Astrocyte (in vitro differentiated cells and primary cell): ENCODE measurements around the gene DNAH14. TPM values are rescaled to one million over a fixed set of nuclear protein-coding genes. Genes with fewer than 3 reads are reported as not detected.
"Not testable (repeated sequence)": the region's sequence is repeated elsewhere in the genome, so short reads cannot be mapped to it uniquely, and the experiment has no call there.

ENCODE experiments used
- DNase-seq: peaks from one replicate; pipeline ENCODE4 v3.0.0-alpha.2; 2010; ENCODE audit warnings: low read depth
- FAIRE-seq: peaks from 2 replicates; lab custom pipeline; 2011; peaks lifted over from hg19 to GRCh38; lab: Jason Lieb, UNC
- H2AFZ ChIP-seq: 2 replicates; pipeline ENCODE4 v1.6.0; 2012; ENCODE audit warnings: low read depth, low read length, inconsistent platforms
- H3K27ac ChIP-seq: 2 replicates; pipeline ENCODE4 v1.5.1; 2011; ENCODE audit warnings: low read depth, low read length, inconsistent platforms
- H3K27me3 ChIP-seq: 2 replicates; pipeline ENCODE4 v1.6.0; 2011; ENCODE audit warnings: low read length, inconsistent platforms; ENCODE audit not compliant: insufficient read depth
- H3K36me3 ChIP-seq: 2 replicates; pipeline ENCODE4 v1.5.1; 2011; ENCODE audit warnings: low read length, inconsistent platforms; ENCODE audit not compliant: insufficient read depth
- H3K4me1 ChIP-seq: 2 replicates; pipeline ENCODE4 v1.5.1; 2011; ENCODE audit warnings: low read length, inconsistent platforms; ENCODE audit not compliant: insufficient read depth
- H3K4me2 ChIP-seq: 2 replicates; pipeline ENCODE4 v1.6.0; 2012; ENCODE audit warnings: low read length, inconsistent platforms
- H3K4me3 ChIP-seq: 2 replicates; pipeline ENCODE4 v1.5.1; 2011; ENCODE audit warnings: low read depth, mild to moderate bottlenecking, low read length, inconsistent platforms; ENCODE audit not compliant: insufficient read depth
- H3K79me2 ChIP-seq: 2 replicates; pipeline ENCODE4 v1.6.0; 2012; ENCODE audit warnings: mild to moderate bottlenecking, low read length, inconsistent platforms; ENCODE audit not compliant: insufficient read depth
- H3K9ac ChIP-seq: 2 replicates; pipeline ENCODE4 v1.6.0; 2012; ENCODE audit warnings: mild to moderate bottlenecking, low read length, inconsistent platforms
- H3K9me3 ChIP-seq: 2 replicates; pipeline ENCODE4 v1.5.1; 2012; ENCODE audit warnings: low read depth, mild to moderate bottlenecking, low read length, inconsistent platforms; ENCODE audit not compliant: insufficient read depth
- H4K20me1 ChIP-seq: 2 replicates; pipeline ENCODE4 v1.6.0; 2012; ENCODE audit warnings: low read length, inconsistent platforms; ENCODE audit not compliant: insufficient read depth
- H3K27ac Mint-ChIP-seq: one replicate; pipeline ENCODE4 v1.8.0; 2021; ENCODE audit warnings: mild to moderate bottlenecking, mixed read lengths; ENCODE audit not compliant: unreplicated experiment
- H3K27me3 Mint-ChIP-seq: one replicate; pipeline ENCODE4 v1.8.0; 2021; ENCODE audit warnings: low read depth, mixed read lengths; ENCODE audit not compliant: unreplicated experiment
- H3K36me3 Mint-ChIP-seq: one replicate; pipeline ENCODE4 v1.8.0; 2021; ENCODE audit warnings: low read depth, mixed read lengths; ENCODE audit not compliant: unreplicated experiment
- H3K4me1 Mint-ChIP-seq: one replicate; pipeline ENCODE4 v1.8.0; 2021; ENCODE audit warnings: low read depth, mixed read lengths; ENCODE audit not compliant: unreplicated experiment
- H3K4me3 Mint-ChIP-seq: one replicate; pipeline ENCODE4 v1.8.0; 2021; ENCODE audit warnings: mild to moderate bottlenecking, moderate library complexity, mixed read lengths; ENCODE audit not compliant: unreplicated experiment
- H3K9me3 Mint-ChIP-seq: one replicate; pipeline ENCODE4 v1.8.0; 2021; ENCODE audit warnings: mild to moderate bottlenecking, mixed read lengths; ENCODE audit not compliant: unreplicated experiment
- EZH2 ChIP-seq: IDR thresholded peaks from 2 replicates; pipeline ENCODE4 v1.6.1; 2012; ENCODE audit warnings: mild to moderate bottlenecking, low read length, inconsistent platforms; ENCODE audit not compliant: insufficient read depth
- total RNA-seq: library from RNA; stranded (reverse); gene quantifications from 2 replicates; pipeline ENCODE4 v1.2.1, GENCODE V29; 2021
- TF ChIP-seq, protein P1 (sequence below): IDR thresholded peaks from 2 replicates; pipeline ENCODE4 v1.5.1; 2011; ENCODE audit warnings: low read depth, mild to moderate bottlenecking, inconsistent platforms, low read length, moderate library complexity; ENCODE audit not compliant: insufficient read depth

DNAH14 gene
- total RNA-seq, 1 donor from 2014 or later = 21.2 TPM

DNA sequence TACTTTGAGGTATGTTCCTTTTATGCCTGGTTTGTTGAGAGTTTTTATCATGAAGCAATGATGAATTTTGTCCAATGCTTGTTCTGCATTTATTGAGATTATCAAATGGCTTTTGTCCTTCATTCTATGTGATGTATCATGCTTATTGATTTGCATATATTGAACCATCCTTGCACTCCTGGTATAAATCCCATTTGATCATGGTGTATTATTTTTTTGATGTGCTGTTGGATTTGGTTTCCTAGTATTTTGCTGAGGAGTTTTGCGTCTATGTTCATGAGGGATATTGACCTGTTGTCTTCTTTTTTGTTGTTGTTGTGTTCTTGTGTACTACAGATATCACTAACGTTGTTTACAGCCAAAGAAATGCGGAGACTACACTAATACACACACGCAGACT, 4.1 kb downstream of the DNAH14 start:
- FAIRE-seq (no peak), DNase-seq (no peak)
- Histone ChIP-seq H4K20me1 (no peaks in the 10 kb centered on the region), H3K4me3 (no peak overlapping the region), H3K27ac (no peak overlapping the region), H3K27me3 (no peaks in the 10 kb centered on the region), H3K9me3 (peaks cover 6% of the 10 kb centered on the region), H3K4me1 (no peaks in the 10 kb centered on the region), H3K36me3 (no peaks in the 10 kb centered on the region), H3K79me2 (peaks cover 23% of the 10 kb centered on the region), H3K4me2 (no peak overlapping the region), H2AFZ (no peak overlapping the region), H3K9ac (no peak overlapping the region)
- H3K4me1 Mint-ChIP-seq = no peaks in the 10 kb centered on the region
- no peak overlapping the region for H3K27ac Mint-ChIP-seq
- TF ChIP-seq, protein P1, sequence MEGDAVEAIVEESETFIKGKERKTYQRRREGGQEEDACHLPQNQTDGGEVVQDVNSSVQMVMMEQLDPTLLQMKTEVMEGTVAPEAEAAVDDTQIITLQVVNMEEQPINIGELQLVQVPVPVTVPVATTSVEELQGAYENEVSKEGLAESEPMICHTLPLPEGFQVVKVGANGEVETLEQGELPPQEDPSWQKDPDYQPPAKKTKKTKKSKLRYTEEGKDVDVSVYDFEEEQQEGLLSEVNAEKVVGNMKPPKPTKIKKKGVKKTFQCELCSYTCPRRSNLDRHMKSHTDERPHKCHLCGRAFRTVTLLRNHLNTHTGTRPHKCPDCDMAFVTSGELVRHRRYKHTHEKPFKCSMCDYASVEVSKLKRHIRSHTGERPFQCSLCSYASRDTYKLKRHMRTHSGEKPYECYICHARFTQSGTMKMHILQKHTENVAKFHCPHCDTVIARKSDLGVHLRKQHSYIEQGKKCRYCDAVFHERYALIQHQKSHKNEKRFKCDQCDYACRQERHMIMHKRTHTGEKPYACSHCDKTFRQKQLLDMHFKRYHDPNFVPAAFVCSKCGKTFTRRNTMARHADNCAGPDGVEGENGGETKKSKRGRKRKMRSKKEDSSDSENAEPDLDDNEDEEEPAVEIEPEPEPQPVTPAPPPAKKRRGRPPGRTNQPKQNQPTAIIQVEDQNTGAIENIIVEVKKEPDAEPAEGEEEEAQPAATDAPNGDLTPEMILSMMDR = no peak
- no peak for TF ChIP-seq EZH2
- peaks cover 27% of the 10 kb centered on the region for H3K9me3 Mint-ChIP-seq
- no peak overlapping the region for H3K4me3 Mint-ChIP-seq
- no peaks in the 10 kb centered on the region for H3K27me3 Mint-ChIP-seq
- H3K36me3 Mint-ChIP-seq = peaks cover 21% of the 10 kb centered on the region

DNA sequence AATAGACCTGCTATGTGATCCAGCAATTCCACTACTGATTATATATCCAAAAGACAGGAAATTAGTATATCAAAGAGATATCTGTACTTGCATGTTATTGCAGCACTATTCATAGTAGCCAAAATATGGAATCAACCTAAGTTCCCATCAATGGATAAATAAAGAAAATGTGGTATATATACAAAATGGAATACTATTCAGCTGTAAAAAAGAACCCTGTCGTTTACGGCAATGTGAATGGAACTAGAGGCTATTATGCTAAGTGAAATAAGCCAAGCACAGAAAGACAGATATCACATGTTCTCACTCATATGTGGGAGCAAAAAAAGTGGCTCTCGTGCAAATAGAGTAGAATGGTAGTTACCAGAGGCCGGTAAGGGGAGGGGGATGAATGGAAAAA, 9.2 kb downstream of the DNAH14 start:
- Histone ChIP-seq H2AFZ (no peak overlapping the region), H3K4me1 (no peaks in the 10 kb centered on the region), H3K4me3 (no peak overlapping the region), H3K27me3 (no peaks in the 10 kb centered on the region), H3K4me2 (no peak overlapping the region), H3K79me2 (peaks cover 4% of the 10 kb centered on the region), H3K9ac (no peak overlapping the region), H3K27ac (no peak overlapping the region), H3K36me3 (no peaks in the 10 kb centered on the region), H3K9me3 (peaks cover 2% of the 10 kb centered on the region), H4K20me1 (no peaks in the 10 kb centered on the region)
- DNase-seq = no peak
- peaks cover 15% of the 10 kb centered on the region for H3K9me3 Mint-ChIP-seq
- H3K27ac Mint-ChIP-seq = no peak overlapping the region
- peaks cover 17% of the 10 kb centered on the region for H3K36me3 Mint-ChIP-seq
- no peaks in the 10 kb centered on the region for H3K4me1 Mint-ChIP-seq
- no peak for TF ChIP-seq EZH2
- TF ChIP-seq, protein P1 = no peak
- H3K27me3 Mint-ChIP-seq = no peaks in the 10 kb centered on the region
- no peak for FAIRE-seq
- no peak overlapping the region for H3K4me3 Mint-ChIP-seq

DNA sequence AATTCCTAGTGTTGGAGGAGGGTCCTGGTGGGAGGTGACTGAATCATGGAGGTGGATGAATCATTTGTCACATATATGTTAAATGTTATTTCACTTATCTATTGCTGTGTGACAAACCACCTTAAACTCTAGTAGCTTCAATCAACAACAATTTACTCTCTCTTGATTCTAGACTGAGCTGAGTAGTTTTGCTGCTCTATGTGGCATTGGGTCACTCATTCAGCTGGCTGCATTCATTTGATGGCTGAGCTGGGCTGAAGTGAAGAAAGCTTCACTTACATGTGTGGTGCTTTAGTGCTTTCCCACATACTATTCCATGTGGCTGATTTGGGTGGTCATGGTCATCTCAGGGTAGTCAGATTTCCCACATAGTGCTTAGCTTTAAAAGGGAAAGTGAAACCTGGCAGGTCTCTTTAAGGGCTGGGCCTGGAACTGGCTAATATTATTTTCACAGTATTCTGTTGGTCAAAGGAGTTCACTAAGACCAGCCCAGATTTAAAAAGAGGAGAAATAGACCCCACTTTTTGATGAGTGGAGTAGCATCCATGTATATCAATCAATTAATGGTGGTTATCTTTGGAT, 10.5 kb downstream of the DNAH14 start:
- FAIRE-seq = no peak
- H3K27ac ChIP-seq = no peak overlapping the region
- H3K27me3 ChIP-seq = no peaks in the 10 kb centered on the region
- no peak overlapping the region for H3K4me2 ChIP-seq
- no peaks in the 10 kb centered on the region for H3K27me3 Mint-ChIP-seq
- H3K36me3 Mint-ChIP-seq = peaks cover 11% of the 10 kb centered on the region
- H3K27ac Mint-ChIP-seq = no peak overlapping the region
- H3K4me3 Mint-ChIP-seq = no peak overlapping the region
- H3K4me1 Mint-ChIP-seq = no peaks in the 10 kb centered on the region
- no peaks in the 10 kb centered on the region for H4K20me1 ChIP-seq
- H2AFZ ChIP-seq = no peak overlapping the region
- H3K79me2 ChIP-seq = peaks cover 4% of the 10 kb centered on the region
- no peaks in the 10 kb centered on the region for H3K4me1 ChIP-seq
- DNase-seq = no peak
- H3K9me3 Mint-ChIP-seq = peaks cover 6% of the 10 kb centered on the region
- H3K4me3 ChIP-seq = no peak overlapping the region
- H3K9ac ChIP-seq = no peak overlapping the region
- no peaks in the 10 kb centered on the region for H3K9me3 ChIP-seq
- TF ChIP-seq, protein P1 = no peak
- TF ChIP-seq EZH2 = no peak
- no peaks in the 10 kb centered on the region for H3K36me3 ChIP-seq

DNA sequence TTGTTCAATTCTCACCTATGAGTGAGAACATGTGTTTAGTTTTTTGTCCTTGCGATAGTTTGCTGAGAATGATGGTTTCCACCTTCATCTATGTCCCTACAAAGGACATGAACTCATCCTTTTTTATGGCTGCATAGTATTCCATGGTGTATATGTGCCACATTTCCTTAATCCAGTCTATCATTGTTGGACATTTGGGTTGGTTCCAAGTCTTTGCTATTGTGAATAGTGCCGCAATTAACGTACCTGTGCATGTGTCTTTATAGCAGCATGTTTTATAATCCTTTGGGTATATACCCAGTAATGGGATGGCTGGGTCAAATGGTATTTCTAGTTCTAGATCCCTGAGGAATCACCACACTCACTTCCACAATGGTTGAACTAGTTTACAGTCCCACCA, 11.3 kb downstream of the DNAH14 start:
- DNase-seq, H3K4me3 Mint-ChIP-seq, H3K27ac ChIP-seq, H3K4me1 Mint-ChIP-seq, FAIRE-seq, H3K4me1 ChIP-seq, H3K27me3 ChIP-seq, H4K20me1 ChIP-seq, H3K36me3 ChIP-seq, H3K27me3 Mint-ChIP-seq, H3K4me2 ChIP-seq, H3K79me2 ChIP-seq, H2AFZ ChIP-seq, H3K9me3 ChIP-seq, H3K4me3 ChIP-seq, H3K9me3 Mint-ChIP-seq, H3K27ac Mint-ChIP-seq, H3K9ac ChIP-seq: not testable (repeated sequence)
- peaks cover 11% of the 10 kb centered on the region for H3K36me3 Mint-ChIP-seq
